C4-2B (cell line): Measurements from ENCODE around the gene LASP1.

ENCODE experiments used
- CTCF ChIP-seq: fragments of 450-650 bp; conservative IDR thresholded peaks from 2 replicates; pipeline ENCODE4 v1.5.1; 2017; ENCODE audit warnings: mild to moderate bottlenecking
- ZFX ChIP-seq: fragments of 450-650 bp; IDR thresholded peaks from 2 replicates; pipeline ENCODE4 v1.6.1; 2017

- TF ChIP-seq CTCF, result no peak
- TF ChIP-seq ZFX, result no peak
These were observed 70.5 kb downstream of the LASP1 start for GRCh38 chr17:38940404-38940803.
